ENCODE results near the gene PDGFB. TPM values are rescaled to one million over a fixed set of nuclear protein-coding genes. Genes with fewer than 3 reads are reported as not detected.

The PDGFB gene
- total RNA-seq, 1 experiment from 2014 or later = 0.05 TPM

DNA sequence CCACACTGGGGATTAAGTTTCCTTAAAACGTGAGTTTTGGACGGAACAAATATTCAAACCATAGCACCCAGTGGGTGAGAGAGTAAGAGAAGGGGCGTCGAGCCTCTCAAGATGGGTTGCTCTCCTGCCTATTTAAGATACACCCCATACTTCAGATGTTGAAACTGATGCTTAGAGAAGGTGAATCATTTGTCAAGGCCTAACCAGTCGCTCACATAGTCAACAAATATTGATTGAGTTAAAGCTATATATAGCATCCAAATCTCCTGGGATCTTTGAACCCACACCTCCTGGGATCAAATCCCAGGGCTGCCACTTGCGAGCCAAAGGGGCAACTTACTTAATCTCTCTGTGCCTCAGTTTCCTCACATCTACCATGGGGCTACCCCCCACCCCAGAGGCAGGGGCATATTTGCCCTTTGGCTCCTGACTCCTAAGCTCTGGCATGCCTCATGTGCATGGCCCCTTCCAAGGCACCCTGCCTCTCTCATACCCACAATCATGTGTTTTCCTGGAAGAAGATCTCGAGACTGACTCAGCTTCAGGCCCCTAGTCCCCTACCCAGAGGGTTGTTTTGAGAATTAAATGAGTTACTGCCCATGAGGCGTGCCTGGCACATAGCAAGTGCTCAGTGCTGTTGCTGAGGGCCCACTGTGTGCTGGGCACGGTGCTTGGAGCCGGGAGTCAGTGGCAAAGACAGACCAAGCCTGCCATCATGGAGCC, 19.0 kb upstream of the PDGFB start:
- in situ Hi-C loops (cut with HindIII; ENCODE audit: low pct_unique_long_range_greater_than_20kb, low sequenced_read_pairs) = no loop called here
- no peak for DNase-seq (ENCODE audit: low read depth, low spot score)

DNA sequence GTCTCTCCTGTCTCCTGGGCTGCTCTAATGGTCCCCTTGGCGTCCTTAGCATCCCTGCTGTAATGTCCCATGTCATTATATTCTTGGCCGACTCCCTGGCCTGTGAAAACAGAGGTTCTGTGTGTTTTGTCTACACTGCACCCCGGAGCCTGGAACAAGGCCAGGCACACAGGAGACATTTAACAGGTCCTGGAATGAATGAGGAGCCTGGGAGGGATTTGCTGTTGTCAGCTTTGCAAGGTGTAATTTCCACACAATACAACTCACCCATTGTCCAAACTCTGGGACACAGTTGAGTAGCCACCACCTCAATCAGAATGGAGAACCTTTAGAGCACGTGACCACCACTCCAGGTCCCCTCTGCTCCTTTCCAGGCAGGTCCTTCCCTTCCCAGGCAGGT, 14.9 kb upstream of the PDGFB start:
- in situ Hi-C loops (cut with HindIII; ENCODE audit: low pct_unique_long_range_greater_than_20kb, low sequenced_read_pairs) = no loop called here
- DNase-seq (ENCODE audit: low read depth, low spot score) = no peak

DNA sequence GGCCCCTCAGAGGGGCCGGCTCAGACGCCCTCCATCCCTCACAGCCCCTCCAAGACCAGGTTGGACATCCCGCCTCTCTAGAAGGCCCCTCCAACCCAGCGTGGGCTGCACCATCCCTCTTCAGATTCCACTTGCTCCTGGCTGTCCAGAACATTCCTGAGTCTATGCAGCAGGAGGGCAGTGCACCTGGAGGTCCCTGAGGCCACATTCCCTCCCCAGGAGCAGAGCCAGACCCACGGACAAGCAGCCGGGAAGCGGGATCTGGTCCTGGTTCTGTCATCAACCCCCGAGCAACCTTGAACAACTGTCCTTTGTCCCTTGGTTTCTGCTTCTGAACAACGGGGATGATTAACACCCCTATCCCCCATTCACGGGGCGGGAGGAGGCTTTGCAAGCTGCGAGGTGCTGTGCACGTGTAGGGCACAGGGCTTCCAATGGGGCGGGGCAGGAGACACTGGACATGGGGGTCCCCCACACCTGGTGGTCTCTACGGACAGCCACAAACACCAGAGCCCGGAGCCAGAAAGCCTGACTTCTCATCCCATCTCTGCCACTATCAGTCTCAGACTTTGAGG, 13.2 kb upstream of the PDGFB start:
- no peak for DNase-seq (ENCODE audit: low read depth, low spot score)
- in situ Hi-C loops (cut with HindIII; ENCODE audit: low pct_unique_long_range_greater_than_20kb, low sequenced_read_pairs) = no loop called here

- in situ Hi-C loops (cut with HindIII; ENCODE audit: low pct_unique_long_range_greater_than_20kb, low sequenced_read_pairs) = no loop called here
- no peak for DNase-seq (ENCODE audit: low read depth, low spot score)
Observed at GRCh38 chr22:39256979-39257378, 12.2 kb upstream of the PDGFB start.

DNA sequence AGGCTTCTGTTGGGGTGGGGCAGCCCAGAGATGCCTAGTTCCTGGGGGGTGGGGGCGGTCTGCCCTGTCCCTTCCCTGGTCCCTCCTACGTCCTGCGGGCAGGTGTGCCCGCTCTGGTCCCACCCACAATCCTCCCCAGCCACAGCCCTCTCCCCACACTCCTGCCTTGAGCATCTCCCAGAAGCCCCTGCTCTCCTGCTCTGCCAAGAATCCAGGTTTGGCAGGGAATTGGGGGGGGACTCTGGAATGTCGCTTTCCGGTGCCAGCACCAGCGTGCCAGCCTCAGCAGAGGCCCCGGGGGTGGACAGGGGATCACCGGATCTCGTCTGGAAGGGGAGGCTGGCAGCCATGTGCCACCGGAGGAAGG, 11.4 kb upstream of the PDGFB start:
- in situ Hi-C loops (cut with HindIII; ENCODE audit: low pct_unique_long_range_greater_than_20kb, low sequenced_read_pairs) = no loop called here
- no peak for DNase-seq (ENCODE audit: low read depth, low spot score)

GRCh38 chr22:39255449-39256185, 10.8 kb upstream of the PDGFB start:
- in situ Hi-C loops (cut with HindIII; ENCODE audit: low pct_unique_long_range_greater_than_20kb, low sequenced_read_pairs) = no loop called here
- DNase-seq (ENCODE audit: low read depth, low spot score) = no peak

DNA sequence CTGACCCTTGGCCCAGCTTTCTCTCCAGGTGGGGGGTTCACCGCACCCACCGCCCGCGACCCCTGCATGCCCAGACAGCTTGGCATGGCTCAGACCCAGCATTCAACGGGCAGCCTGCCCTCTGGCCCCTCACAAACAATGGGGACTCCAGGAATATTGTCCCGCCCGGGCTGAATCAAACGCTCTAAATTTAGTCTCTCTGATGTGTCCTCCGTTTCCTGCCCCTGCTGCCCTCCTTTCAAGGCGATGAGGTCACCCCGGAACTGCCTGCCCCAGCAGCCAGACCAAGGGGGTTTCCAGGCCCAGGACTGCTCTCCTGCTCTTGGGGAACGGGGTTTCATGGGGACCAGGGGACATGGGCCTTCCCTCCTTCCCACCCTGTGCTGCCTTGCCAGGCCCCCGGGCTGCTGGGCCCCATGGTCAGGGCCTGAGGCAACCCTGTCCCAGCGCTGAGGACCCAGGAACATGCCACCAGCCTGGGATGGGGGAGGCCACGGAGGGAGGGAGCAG, 10.1 kb upstream of the PDGFB start:
- in situ Hi-C loops (cut with HindIII; ENCODE audit: low pct_unique_long_range_greater_than_20kb, low sequenced_read_pairs) = no loop called here
- no peak for DNase-seq (ENCODE audit: low read depth, low spot score)

DNA sequence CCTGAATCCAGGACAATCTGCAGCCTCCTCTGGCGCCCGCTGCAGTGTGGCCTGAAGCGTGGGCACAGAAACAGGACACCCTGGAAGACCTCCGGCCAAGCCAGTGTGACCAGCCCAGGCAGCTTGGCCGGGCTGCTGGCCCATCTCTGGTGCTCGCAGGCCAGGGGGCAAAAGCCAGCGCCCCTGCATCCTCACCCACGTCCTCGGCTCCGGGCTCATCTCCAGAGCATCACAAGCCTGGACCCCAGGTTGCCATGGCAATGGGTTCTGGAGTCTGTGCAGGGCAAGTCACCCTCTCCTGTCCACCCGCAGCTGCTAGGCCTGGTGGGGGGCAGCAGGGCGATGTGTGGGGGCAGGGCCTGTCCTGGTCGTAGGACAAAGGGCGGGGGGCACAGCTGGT, 9.3 kb upstream of the PDGFB start:
- no peak for DNase-seq (ENCODE audit: low read depth, low spot score)
- in situ Hi-C loops (cut with HindIII; ENCODE audit: low pct_unique_long_range_greater_than_20kb, low sequenced_read_pairs) = no loop called here

DNA sequence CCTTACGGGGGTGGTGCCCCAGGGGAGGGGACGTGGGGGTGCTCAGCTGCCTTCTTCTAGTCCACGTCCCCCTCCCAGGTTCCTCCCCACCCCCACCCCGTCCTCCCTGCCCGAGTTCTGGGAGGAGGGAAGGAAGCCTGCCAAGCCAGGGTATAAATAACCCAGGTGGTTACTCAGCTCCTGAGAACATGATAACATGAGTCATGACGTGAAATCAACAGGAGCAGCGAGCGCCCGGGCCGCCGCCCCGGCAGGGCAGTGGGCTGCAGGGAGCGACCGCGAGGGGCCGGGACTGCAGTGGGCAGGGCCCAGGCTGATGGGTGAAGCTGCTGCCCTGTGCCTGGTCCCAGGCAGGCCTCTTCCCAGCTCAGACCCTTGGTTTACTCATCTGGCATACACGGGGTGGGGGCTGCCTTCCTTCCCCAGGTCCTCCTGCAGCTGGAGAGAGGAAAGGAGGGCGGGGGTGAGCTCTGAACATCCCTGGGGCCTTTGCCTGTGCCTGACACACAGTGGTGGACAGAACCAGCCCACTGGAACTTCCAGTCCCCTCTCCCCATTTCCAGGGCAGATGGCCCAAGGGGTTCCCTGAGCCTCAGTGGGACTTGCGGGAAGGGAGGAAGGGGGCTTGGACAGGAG, 8.8 kb upstream of the PDGFB start:
- in situ Hi-C loops (cut with HindIII; ENCODE audit: low pct_unique_long_range_greater_than_20kb, low sequenced_read_pairs) = no loop called here
- no peak for DNase-seq (ENCODE audit: low read depth, low spot score)

DNA sequence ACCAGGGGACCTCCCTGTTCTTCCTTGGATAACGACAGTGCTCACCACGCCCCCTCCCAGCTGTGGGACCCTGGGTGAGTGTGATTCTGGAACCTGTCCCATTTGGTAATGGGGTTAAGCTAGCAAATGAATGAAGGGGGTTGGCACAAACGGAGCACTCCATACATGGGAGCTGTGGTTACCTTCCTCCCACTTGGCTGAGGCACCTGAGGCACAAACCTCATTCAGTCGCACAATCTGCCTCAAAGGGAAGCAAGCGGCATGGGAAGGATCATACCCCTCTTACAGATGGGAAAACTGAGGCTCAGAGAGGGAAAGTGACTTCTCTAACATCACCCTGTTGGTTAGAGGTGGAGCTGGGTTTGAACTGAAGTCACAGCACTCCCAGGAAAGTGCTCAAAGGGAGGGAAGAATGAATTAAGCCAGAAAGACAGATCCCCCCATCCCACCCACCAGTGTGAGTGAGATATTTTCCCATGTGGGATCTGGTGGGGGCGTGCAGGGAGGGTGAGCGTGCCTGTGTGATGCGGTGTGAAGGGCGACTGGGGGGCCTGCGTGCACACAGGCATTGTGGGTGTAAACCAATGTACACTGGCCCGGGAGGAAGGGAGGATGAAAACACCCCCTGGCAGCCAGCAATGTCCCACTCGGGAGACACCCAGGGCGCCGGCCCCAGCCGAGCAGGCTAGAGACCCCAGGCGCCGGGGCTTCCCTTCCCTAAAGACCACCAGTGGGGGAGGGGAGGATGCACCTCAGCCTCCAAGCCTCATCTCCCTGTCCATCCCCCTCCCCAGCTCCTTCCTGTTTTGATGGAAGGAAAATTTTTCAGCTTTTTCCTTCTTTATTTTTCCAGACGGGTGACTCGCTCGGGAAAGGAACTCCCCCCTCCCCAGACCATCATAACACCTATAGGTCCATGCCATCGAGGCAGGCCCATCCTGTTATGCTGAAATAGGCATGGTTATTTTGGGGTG, 8.0 kb upstream of the PDGFB start:
- no peak for DNase-seq (ENCODE audit: low read depth, low spot score)
- in situ Hi-C loops (cut with HindIII; ENCODE audit: low pct_unique_long_range_greater_than_20kb, low sequenced_read_pairs) = no loop called here

DNA sequence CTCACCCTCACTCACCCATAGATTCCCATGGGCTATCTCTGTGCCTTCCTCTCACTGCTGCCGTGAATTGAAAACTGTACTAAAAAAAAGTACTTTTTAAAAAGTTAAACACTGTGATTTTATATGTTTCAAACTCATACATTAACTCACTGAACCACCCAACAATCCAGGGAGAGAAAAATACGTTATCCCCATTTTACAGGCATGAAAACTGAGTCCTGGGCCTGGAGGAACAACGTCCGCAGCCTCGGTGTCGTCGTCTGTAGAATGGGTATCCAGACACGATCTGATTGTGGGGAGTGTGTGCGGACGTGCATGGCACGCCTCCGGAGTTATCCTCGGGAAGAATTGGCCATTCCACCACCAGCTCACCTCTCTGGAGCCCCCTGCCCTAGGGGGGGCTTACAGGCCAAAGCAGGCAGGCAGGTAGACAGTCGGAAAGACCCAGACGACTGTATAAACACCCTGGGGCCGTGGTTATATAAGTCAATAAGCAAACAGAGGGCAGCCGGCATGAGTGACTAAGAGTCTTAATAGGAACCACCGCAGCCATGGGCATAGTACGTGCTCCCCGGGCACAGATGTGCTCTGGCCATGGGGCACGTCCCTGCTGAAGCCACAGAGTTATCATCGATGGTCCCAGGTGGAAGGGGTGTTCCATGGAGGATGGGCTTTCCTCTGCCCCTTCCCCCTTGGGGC, 7.1 kb upstream of the PDGFB start:
- DNase-seq (ENCODE audit: low read depth, low spot score) = no peak
- in situ Hi-C loops (cut with HindIII; ENCODE audit: low pct_unique_long_range_greater_than_20kb, low sequenced_read_pairs) = no loop called here

- DNase-seq (ENCODE audit: low read depth, low spot score) = no peak
- in situ Hi-C loops (cut with HindIII; ENCODE audit: low pct_unique_long_range_greater_than_20kb, low sequenced_read_pairs) = no loop called here
Observed at GRCh38 chr22:39250838-39251237, 6.1 kb upstream of the PDGFB start.

GRCh38 chr22:39250131-39250530, 5.3 kb upstream of the PDGFB start:
- in situ Hi-C loops (cut with HindIII; ENCODE audit: low pct_unique_long_range_greater_than_20kb, low sequenced_read_pairs) = no loop called here
- DNase-seq (ENCODE audit: low read depth, low spot score) = no peak

DNA sequence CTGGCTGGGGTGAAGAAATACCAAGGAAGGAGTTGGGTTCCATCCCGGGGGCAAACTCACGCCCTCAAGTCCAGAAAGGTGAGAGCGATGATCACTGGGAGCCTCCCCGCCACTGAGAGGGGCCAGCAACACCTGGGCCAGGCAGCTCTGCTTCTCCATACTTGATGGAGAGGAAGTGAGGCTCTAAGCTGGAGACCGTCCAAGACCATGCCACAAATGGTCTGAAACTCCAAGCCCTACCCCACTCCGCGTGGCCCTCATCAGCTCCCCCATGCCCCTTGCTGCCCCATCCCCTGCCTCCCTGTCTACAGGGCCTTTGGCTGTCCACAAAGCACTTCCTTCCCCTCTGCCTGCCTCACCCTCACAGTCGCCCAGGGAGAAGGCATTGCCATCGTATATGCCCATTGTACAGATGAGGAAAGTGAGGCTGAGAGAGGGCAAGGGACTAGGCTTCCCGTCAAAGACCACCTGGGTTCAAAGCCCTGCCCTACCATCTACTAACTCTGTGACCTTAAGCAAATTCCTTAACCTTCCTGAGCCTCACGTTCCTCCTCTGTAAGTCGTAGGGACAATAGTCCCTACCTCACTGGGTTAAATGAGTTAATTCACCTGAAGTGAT, 4.4 kb upstream of the PDGFB start:
- in situ Hi-C loops (cut with HindIII; ENCODE audit: low pct_unique_long_range_greater_than_20kb, low sequenced_read_pairs) = no loop called here
- no peak for DNase-seq (ENCODE audit: low read depth, low spot score)

GRCh38 chr22:39248254-39248653, 3.5 kb upstream of the PDGFB start:
- in situ Hi-C loops (cut with HindIII; ENCODE audit: low pct_unique_long_range_greater_than_20kb, low sequenced_read_pairs) = no loop called here
- no peak for DNase-seq (ENCODE audit: low read depth, low spot score)

GRCh38 chr22:39247361-39247760, 2.6 kb upstream of the PDGFB start:
- DNase-seq (ENCODE audit: low read depth, low spot score) = no peak
- in situ Hi-C loops (cut with HindIII; ENCODE audit: low pct_unique_long_range_greater_than_20kb, low sequenced_read_pairs) = no loop called here

Measured in SK-MEL-5 (cell line).